H1 (cell line): ENCODE measurements around the gene SIAH3. TPM values are rescaled to one million over a fixed set of nuclear protein-coding genes. Genes with fewer than 3 reads are reported as not detected.

Experiments used
- CTBP2 ChIP-seq: IDR thresholded peaks from 2 replicates; pipeline ENCODE4 v1.7.0; 2011; ENCODE audit warnings: borderline replicate concordance, mild to moderate bottlenecking, moderate library complexity, mixed read lengths, low read length; ENCODE audit not compliant: insufficient read depth, insufficient read length
- EP300 ChIP-seq, 2 experiments: IDR thresholded peaks; 1 replicate in 1 of 2; 2 replicates in 1 of 2; pipeline ENCODE4 v1.6.1; 2011 to 2012; ENCODE audit warnings: low read depth in 2 of 2, low read length in 2 of 2, mild to moderate bottlenecking in 2 of 2, borderline replicate concordance in 1 of 2, inconsistent platforms in 1 of 2, moderate library complexity in 1 of 2
- GABPA ChIP-seq: IDR thresholded peaks from 2 replicates; pipeline ENCODE4 v1.6.1; 2011; ENCODE audit warnings: mild to moderate bottlenecking, low read length, moderate library complexity, borderline replicate concordance; ENCODE audit not compliant: insufficient read depth
- RFX5 ChIP-seq: IDR thresholded peaks from 2 replicates; pipeline ENCODE4 v1.6.1; 2011; ENCODE audit warnings: low read depth, low read length, improper control_type of control experiment, borderline replicate concordance
- RXRA ChIP-seq: IDR thresholded peaks from 2 replicates; pipeline ENCODE4 v1.6.1; 2011; ENCODE audit warnings: low read depth, mild to moderate bottlenecking, low read length, moderate library complexity; ENCODE audit not compliant: insufficient read depth
- SP2 ChIP-seq: IDR thresholded peaks from 2 replicates; pipeline ENCODE4 v1.6.1; 2012; ENCODE audit warnings: mild to moderate bottlenecking, low read length, inconsistent platforms
- TAF1 ChIP-seq: IDR thresholded peaks from 2 replicates; pipeline ENCODE4 v1.6.1; 2011; ENCODE audit warnings: mild to moderate bottlenecking, low read depth, low read length
- polyA plus RNA-seq, 7 experiments: library from polyadenylated mRNA; depleted of rRNA in 3 of 7; stranded (reverse) in 5 of 7; unstranded in 2 of 7; fragments of >200 nt in 5 of 7; fragments of 200-250 nt in 2 of 7; gene quantifications; 1 replicate in 5 of 7; 2 replicates in 1 of 7; 4 replicates in 1 of 7; pipeline versions ENCODE4 v1.2.1 to v1.2.3, GENCODE V29; 2011 to 2013; ENCODE audit warnings: missing spikeins in 2 of 7, mixed read lengths in 2 of 7
- total RNA-seq: library from RNA; stranded (reverse); fragmentation: NEBNext Ultra II Directional; extraction: Animal tissue kit (Norgen Biotek cat#: 25700); gene quantifications from 2 replicates; pipeline ENCODE4 v1.2.1, GENCODE V29; 2021

Gene SIAH3
- total and polyA plus RNA-seq, 2 of the 8 experiments (the other 6 are each of a cell fraction or from before 2014, with no cell fraction given), result 0.15 to 0.17 TPM

GRCh38 chr13:45750566-45750965, 101.0 kb downstream of the SIAH3 start (continued):
- TF ChIP-seq EP300 (IDR thresholded peaks at IDR 0.05; ENCODE audit: borderline replicate concordance in 1 of 2, low read depth in 2 of 2, low read length in 2 of 2) (no peak), RXRA (no peak), GABPA (no peak), SP2 (no peak), TAF1 (no peak), CTBP2 (no peak), RFX5 (no peak)
